IMR-90 (cell line): ENCODE measurements around the gene CAMK4.

ENCODE experiments used
- MAZ ChIP-seq: IDR thresholded peaks from 2 replicates; pipeline ENCODE4 v1.6.1; 2012; ENCODE audit warnings: low read depth, mild to moderate bottlenecking, low read length, improper control_type of control experiment, moderate library complexity, borderline replicate concordance
- TF ChIP-seq, protein P1 (sequence below): conservative IDR thresholded peaks from 2 replicates; pipeline ENCODE4 v1.5.1; 2012; ENCODE audit warnings: mild to moderate bottlenecking, low read depth, low read length, improper control_type of control experiment
- TF ChIP-seq, protein P2 (sequence below): fragments of 150-350 bp; IDR thresholded peaks from 2 replicates; pipeline ENCODE4 v1.6.1; 2017; ENCODE audit warnings: mild to moderate bottlenecking, antibody characterized with exemption, low read length, low read depth

DNA sequence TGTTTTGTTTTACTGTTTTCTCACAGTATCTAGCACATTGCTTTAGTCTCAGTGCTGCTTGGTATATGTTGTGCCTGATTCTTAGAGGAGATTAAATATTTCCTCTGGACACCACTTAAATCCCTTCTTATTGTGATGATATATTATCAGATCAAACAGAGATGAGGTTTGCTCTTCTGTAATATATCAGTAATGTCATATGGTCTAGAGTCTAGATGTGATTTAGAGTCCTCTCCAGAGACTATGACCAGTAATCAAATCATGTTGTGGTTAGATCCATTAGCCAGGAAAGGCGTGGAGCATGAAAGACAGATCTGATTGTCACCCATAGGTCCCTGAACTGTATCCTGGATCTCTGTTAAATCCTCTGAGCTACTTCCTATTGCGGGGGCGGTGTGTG, 24.4 kb downstream of the CAMK4 start:
- TF ChIP-seq, protein P1, sequence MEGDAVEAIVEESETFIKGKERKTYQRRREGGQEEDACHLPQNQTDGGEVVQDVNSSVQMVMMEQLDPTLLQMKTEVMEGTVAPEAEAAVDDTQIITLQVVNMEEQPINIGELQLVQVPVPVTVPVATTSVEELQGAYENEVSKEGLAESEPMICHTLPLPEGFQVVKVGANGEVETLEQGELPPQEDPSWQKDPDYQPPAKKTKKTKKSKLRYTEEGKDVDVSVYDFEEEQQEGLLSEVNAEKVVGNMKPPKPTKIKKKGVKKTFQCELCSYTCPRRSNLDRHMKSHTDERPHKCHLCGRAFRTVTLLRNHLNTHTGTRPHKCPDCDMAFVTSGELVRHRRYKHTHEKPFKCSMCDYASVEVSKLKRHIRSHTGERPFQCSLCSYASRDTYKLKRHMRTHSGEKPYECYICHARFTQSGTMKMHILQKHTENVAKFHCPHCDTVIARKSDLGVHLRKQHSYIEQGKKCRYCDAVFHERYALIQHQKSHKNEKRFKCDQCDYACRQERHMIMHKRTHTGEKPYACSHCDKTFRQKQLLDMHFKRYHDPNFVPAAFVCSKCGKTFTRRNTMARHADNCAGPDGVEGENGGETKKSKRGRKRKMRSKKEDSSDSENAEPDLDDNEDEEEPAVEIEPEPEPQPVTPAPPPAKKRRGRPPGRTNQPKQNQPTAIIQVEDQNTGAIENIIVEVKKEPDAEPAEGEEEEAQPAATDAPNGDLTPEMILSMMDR, result no peak
- TF ChIP-seq MAZ, result no peak
- TF ChIP-seq, protein P2, sequence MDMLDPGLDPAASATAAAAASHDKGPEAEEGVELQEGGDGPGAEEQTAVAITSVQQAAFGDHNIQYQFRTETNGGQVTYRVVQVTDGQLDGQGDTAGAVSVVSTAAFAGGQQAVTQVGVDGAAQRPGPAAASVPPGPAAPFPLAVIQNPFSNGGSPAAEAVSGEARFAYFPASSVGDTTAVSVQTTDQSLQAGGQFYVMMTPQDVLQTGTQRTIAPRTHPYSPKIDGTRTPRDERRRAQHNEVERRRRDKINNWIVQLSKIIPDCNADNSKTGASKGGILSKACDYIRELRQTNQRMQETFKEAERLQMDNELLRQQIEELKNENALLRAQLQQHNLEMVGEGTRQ, result no peak
